IPS-20b (cell line): ENCODE data around the gene GRIA1.

Experiments used
- H3K27ac ChIP-seq: one replicate; pipeline ENCODE4 v1.5.1; 2013; ENCODE audit warnings: low read length
- H3K27me3 ChIP-seq: 2 replicates; pipeline ENCODE4 v1.6.1; 2013; ENCODE audit warnings: mild to moderate bottlenecking, low read length, inconsistent platforms; ENCODE audit not compliant: insufficient read depth
- H3K36me3 ChIP-seq: 2 replicates; pipeline ENCODE4 v1.6.1; 2013; ENCODE audit warnings: low read depth, mild to moderate bottlenecking, inconsistent platforms, low read length, moderate library complexity; ENCODE audit not compliant: insufficient read depth
- H3K4me1 ChIP-seq: 2 replicates; pipeline ENCODE4 v1.6.1; 2013; ENCODE audit warnings: mild to moderate bottlenecking, control low read depth, inconsistent platforms, low read length, moderate library complexity; ENCODE audit not compliant: insufficient read depth
- H3K4me3 ChIP-seq: 2 replicates; pipeline ENCODE4 v1.5.1; 2013; ENCODE audit warnings: mild to moderate bottlenecking, low read length, inconsistent platforms
- H3K9ac ChIP-seq: 2 replicates; pipeline ENCODE4 v1.6.1; 2013; ENCODE audit warnings: low read depth, mild to moderate bottlenecking, inconsistent platforms, low read length, moderate library complexity
- H3K9me3 ChIP-seq: 2 replicates; pipeline ENCODE4 v1.6.1; 2013; ENCODE audit warnings: mild to moderate bottlenecking, low read depth, low read length, inconsistent platforms; ENCODE audit not compliant: insufficient read depth

Gene GRIA1

GRCh38 chr5:153469423-153469822 lies 21.0 kb upstream of the GRIA1 start:
- Histone ChIP-seq H3K36me3 (no peaks in the 10 kb centered on the region), H3K9ac (no peak overlapping the region), H3K27me3 (no peaks in the 10 kb centered on the region), H3K4me1 (no peaks in the 10 kb centered on the region), H3K9me3 (no peaks in the 10 kb centered on the region; the same call in 1 of the 2 replicates), H3K27ac (no peak overlapping the region), H3K4me3 (no peak overlapping the region)

GRCh38 chr5:153470736-153471135 lies 19.7 kb upstream of the GRIA1 start:
- Histone ChIP-seq H3K9ac (no peak overlapping the region), H3K27ac (no peak overlapping the region), H3K4me1 (no peaks in the 10 kb centered on the region), H3K27me3 (no peaks in the 10 kb centered on the region), H3K36me3 (no peaks in the 10 kb centered on the region), H3K9me3 (no peaks in the 10 kb centered on the region; the same call in 1 of the 2 replicates), H3K4me3 (no peak overlapping the region)

GRCh38 chr5:153476767-153477166 lies 13.7 kb upstream of the GRIA1 start:
- Histone ChIP-seq H3K27ac (no peak overlapping the region), H3K9me3 (no peaks in the 10 kb centered on the region), H3K4me3 (no peak overlapping the region), H3K4me1 (no peaks in the 10 kb centered on the region), H3K9ac (no peak overlapping the region), H3K36me3 (no peaks in the 10 kb centered on the region), H3K27me3 (no peaks in the 10 kb centered on the region)

- no peak overlapping the region for H3K4me3 ChIP-seq
Observed at GRCh38 chr5:153480401-153480800, 10.1 kb upstream of the GRIA1 start.

GRCh38 chr5:153483482-153483881 lies 7.0 kb upstream of the GRIA1 start:
- Histone ChIP-seq H3K9ac (no peak overlapping the region), H3K36me3 (no peaks in the 10 kb centered on the region), H3K27ac (no peak overlapping the region), H3K4me3 (no peak overlapping the region), H3K4me1 (no peaks in the 10 kb centered on the region), H3K27me3 (no peaks in the 10 kb centered on the region), H3K9me3 (no peaks in the 10 kb centered on the region)

More at GRCh38 chr5:153480401-153480800, 10.1 kb upstream of the GRIA1 start:
- no peaks in the 10 kb centered on the region for H3K27me3 ChIP-seq
- H3K4me1 ChIP-seq: no peaks in the 10 kb centered on the region
- no peak overlapping the region for H3K9ac ChIP-seq
- no peaks in the 10 kb centered on the region for H3K9me3 ChIP-seq
- H3K27ac ChIP-seq: no peak overlapping the region
- H3K36me3 ChIP-seq: no peaks in the 10 kb centered on the region

- Histone ChIP-seq H3K9ac (no peak overlapping the region), H3K36me3 (no peaks in the 10 kb centered on the region), H3K27ac (no peak overlapping the region), H3K4me3 (no peak overlapping the region), H3K27me3 (peaks cover 13% of the 10 kb centered on the region), H3K9me3 (no peaks in the 10 kb centered on the region), H3K4me1 (no peaks in the 10 kb centered on the region; the same call in 1 of the 2 replicates)
Observed at GRCh38 chr5:153485641-153486040, 4.8 kb upstream of the GRIA1 start.

GRCh38 chr5:153486771-153487170 lies 3.7 kb upstream of the GRIA1 start:
- no peaks in the 10 kb centered on the region for H3K9me3 ChIP-seq
- H3K36me3 ChIP-seq: no peaks in the 10 kb centered on the region
- H3K4me3 ChIP-seq: no peak overlapping the region
- peaks cover 24% of the 10 kb centered on the region for H3K27me3 ChIP-seq
- no peak overlapping the region for H3K27ac ChIP-seq
- H3K9ac ChIP-seq: no peak overlapping the region
- H3K4me1 ChIP-seq: peaks cover 4% of the 10 kb centered on the region; the same call in 1 of the 2 replicates

- H3K9me3 ChIP-seq: no peaks in the 10 kb centered on the region
- peaks cover 29% of the 10 kb centered on the region for H3K27me3 ChIP-seq
- H3K9ac ChIP-seq: peak overlapping the region; percentile 43; the same call in 1 of the 2 replicates
- no peak overlapping the region for H3K4me3 ChIP-seq
- peaks cover 7% of the 10 kb centered on the region; the same call in 1 of the 2 replicates for H3K4me1 ChIP-seq
- H3K27ac ChIP-seq: no peak overlapping the region
- H3K36me3 ChIP-seq: no peaks in the 10 kb centered on the region
Observed at GRCh38 chr5:153489611-153490010, 859 bp upstream of the GRIA1 start.

GRCh38 chr5:153491038-153491744 lies 721 bp downstream of the GRIA1 start:
- Histone ChIP-seq H3K4me1 (peaks cover 7% of the 10 kb centered on the region; the same call in 1 of the 2 replicates), H3K27ac (no peak overlapping the region), H3K36me3 (no peaks in the 10 kb centered on the region), H3K9ac (peak overlapping the region; percentile 43; the same call in 1 of the 2 replicates), H3K4me3 (peak overlapping the region; percentile 70), H3K9me3 (no peaks in the 10 kb centered on the region), H3K27me3 (peaks cover 29% of the 10 kb centered on the region)

- Histone ChIP-seq H3K4me1 (peaks cover 7% of the 10 kb centered on the region; the same call in 1 of the 2 replicates), H3K4me3 (peak overlapping the region; percentile 70; the same call in 1 of the 2 replicates), H3K27ac (no peak overlapping the region), H3K9ac (no peak overlapping the region), H3K36me3 (no peaks in the 10 kb centered on the region), H3K9me3 (no peaks in the 10 kb centered on the region), H3K27me3 (peaks cover 29% of the 10 kb centered on the region)
Observed at GRCh38 chr5:153491856-153492255, 1.4 kb downstream of the GRIA1 start.

- Histone ChIP-seq H3K4me3 (no peak overlapping the region), H3K36me3 (no peaks in the 10 kb centered on the region), H3K27me3 (peaks cover 5% of the 10 kb centered on the region), H3K4me1 (peaks cover 3% of the 10 kb centered on the region; the same call in 1 of the 2 replicates), H3K9ac (no peak overlapping the region), H3K9me3 (no peaks in the 10 kb centered on the region), H3K27ac (no peak overlapping the region)
Observed at GRCh38 chr5:153496835-153497234, 6.4 kb downstream of the GRIA1 start.

- no peaks in the 10 kb centered on the region for H3K27me3 ChIP-seq
- H3K36me3 ChIP-seq: no peaks in the 10 kb centered on the region
- no peaks in the 10 kb centered on the region for H3K9me3 ChIP-seq
- no peaks in the 10 kb centered on the region; the same call in 1 of the 2 replicates for H3K4me1 ChIP-seq
- no peak overlapping the region for H3K27ac ChIP-seq
- no peak overlapping the region for H3K4me3 ChIP-seq
- H3K9ac ChIP-seq: no peak overlapping the region
Observed at GRCh38 chr5:153498516-153498915, 8.0 kb downstream of the GRIA1 start.
